NCI-H1105 (cell line): ENCODE data around the gene ARPP21.

ENCODE experiments used
- DNase-seq: peaks from one replicate; lab custom pipeline; 2025; lab: John Stamatoyannopoulos, UW

The ARPP21 gene

DNA sequence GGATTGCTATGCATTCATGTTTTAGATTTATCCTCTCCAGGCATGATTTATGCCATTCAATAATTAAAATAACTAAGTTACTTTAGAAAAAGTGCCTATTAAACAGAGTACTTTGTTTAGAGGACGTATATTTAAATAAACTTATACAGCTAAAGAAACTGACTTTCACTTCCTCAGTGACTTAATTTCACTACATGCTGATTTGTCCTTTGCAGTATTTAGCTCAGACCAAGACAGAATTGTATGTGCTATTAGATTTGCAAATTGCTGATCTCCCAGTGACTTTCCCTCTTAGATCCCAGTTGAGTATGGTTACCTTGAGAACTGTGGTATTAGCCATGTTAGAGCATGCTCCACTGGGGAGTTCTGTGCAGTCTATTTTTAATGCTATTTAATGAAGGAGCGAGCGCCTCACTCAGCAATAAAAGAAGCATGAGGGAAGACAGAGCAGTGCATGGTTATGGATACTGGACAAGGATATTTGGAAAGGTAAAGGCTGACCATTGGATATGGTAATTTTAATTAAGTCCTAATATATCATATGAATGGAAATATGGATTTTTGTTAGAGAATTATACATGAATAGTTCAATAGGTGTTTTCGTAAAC is 2.7 kb downstream of the ARPP21 start:
- no peak for DNase-seq

DNA sequence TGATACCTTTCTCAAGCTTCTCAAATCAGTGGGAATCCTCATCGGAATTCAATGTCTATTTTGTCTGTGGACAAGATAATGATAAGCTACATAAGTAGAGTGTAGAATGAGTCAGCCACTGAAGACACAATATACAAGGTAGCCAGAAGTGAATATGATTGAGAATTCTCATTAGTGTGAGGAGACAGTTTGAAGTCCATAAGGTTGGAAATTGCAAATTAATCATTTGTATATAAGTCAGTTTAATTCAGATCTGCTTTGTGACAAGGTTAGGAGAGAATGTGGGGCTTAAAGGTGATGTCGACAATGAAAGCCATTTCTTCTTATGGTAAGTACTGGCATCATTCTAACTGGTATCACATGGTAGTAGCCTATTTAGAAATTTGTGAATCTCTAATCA is 4.2 kb downstream of the ARPP21 start:
- DNase-seq, result no peak

DNA sequence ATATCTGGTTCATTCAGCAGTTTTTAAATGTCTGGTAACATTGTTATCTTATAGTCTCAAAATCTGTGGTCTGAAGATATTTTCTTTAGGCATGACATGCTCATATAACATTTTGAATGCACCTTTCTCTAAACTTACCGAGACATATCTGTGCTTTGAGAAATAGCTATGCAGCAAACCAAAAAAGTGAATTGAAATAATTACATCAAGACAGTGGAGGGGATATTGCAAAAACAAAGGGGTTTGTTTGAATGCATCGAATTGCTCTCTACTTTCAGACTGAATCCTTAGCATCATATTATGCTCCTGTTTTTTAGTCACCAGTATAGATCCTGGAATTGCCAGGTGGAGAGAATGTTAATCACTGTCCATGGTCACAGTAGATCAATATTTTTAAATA is 5.1 kb downstream of the ARPP21 start:
- no peak for DNase-seq

DNA sequence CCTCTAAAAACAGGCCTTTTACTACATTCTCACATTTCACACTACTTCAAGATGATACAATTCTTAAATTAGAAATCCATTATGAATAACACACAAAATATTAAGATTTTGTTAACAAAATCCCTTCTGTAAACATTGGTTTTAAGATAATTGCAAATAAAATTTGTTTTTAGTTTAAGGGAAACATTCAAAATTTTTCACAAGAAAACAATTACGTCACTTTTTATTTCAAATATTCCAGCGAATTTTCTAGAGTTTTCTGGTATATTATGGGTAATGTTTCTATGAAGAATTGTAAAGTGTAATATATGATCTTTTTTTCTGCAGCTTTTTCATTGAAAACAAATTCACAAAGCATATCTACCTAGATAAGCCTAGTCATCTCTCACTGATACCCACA is 5.9 kb downstream of the ARPP21 start:
- DNase-seq, result no peak

DNA sequence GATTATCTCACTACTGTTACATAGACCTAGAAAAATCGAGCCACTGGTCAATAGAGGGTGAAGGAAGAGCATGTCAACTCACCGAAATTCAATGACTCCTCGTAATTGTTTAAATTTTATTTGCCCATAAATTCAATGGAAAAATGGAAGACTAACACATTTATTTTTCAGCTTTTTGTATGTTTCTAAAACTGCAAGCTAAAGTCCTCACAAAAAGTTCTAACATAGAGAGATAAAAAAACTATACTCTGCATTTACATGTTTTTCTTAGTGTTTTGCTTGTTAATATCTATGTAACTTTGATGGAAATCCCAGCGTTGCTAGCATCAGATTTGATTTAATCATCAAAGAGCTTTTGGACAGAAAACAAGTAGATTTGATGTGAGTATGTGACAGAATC is 6.8 kb downstream of the ARPP21 start:
- no peak for DNase-seq

DNA sequence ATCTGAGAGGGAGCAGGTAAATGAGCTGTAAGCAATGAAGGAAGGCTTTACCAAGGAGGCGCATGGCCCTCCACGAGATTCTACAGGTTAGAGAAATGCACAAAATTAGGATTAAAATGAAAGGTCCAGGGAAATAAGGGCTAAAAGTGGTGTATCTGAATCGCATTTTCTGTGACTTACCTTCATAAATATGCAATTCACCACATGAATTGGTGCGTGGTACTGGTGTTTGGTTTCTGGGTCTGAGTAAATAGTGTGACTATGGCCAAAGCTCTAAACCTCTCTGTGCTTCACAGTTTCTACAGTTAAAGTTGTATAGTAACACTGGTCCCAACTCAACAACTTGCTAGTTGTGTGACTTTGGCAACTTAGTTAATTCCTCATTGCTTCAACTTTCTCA is 8.1 kb downstream of the ARPP21 start:
- no peak for DNase-seq

DNA sequence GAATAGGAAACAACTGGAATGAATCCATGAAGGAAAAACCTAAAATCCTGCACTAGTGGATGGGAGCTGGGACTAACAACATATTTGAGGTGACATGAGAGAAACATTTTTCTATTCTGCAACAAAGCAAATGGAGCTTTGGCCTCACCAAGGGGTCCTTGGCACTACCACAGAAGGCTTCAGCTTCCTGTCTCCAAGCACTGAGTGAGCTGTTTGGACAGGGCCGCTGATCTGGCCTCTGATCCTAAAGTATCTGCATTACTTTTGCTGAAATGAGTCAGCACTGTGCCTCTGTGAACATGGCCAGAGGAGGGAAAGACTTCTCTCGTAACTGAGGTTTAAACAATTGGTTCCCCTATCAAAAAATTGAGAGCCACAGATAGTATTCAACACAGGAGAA is 9.0 kb downstream of the ARPP21 start:
- DNase-seq, result no peak

DNA sequence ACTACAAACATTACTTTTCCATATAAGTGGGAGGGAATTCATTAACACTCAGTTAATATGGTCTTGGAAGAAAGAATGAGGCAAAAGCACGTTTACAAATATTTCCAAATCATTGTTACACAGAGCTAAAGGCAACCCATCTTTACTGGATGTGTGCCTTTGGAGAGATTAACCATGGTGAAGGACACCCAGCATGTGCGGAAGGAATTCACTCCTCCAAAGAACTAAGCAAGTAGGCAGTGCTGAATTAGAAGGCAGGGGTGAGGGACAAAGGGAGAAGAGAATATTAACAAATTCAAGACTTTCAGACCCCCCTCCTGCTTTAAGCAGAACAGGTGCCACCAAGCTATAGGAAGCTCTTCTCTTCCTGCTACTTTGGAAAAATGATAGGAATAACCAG is 10.1 kb downstream of the ARPP21 start:
- no peak for DNase-seq

DNA sequence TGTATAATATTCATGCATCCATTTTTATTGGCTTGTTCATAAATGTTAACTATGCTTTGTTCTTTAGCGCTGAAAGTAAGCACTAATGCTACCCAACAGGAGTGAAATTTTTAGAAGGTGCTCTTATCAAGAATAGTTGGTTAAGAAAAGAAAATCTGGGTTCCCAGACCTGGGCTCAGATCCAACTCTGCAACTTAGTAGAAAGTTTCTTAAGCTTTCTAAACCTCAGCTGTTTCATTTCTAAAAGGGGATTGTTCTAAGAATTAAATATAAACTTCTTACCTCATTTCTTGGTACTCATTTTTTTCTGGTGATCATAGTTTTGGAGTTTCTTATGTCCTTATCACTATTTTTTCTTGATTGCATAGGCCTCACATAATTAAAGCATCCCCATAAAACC is 12.1 kb downstream of the ARPP21 start:
- no peak for DNase-seq

DNA sequence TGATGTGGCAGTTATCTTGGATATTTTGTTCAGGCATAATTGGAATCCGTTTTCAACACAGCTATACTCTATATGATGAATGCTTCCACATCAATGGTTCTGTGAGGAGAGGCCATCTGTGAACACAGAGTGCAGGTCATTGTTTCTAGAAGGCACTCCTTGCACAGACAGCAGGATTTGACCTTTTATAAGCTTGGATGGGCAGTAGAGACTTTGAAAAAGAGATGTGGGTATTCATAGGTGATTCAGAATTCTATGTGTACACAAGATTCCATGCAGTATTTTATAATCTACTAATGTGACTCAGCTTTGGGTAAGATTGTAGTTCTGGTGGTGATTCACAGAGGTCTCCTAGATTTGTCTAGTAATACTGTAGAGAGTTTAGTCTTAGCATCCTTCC is 12.5 kb downstream of the ARPP21 start:
- no peak for DNase-seq

DNA sequence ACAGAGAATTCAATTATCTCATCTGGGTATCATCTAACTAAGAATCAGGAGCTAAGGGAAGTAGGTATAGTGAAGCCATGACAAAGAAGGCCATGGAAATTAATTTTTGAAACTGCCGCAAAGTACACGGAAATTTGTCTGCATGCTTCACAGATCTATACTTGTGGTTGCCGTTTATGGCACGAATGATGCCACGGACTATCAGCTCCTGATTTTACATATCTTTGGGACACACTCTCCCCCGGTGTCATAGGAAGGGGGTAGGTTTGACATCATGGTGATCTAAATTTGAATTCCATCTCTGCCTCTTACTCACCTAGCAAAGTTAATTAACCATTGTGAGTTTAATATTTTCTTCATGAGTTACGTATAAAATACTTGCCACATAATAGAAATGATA is 14.0 kb downstream of the ARPP21 start:
- no peak for DNase-seq

DNA sequence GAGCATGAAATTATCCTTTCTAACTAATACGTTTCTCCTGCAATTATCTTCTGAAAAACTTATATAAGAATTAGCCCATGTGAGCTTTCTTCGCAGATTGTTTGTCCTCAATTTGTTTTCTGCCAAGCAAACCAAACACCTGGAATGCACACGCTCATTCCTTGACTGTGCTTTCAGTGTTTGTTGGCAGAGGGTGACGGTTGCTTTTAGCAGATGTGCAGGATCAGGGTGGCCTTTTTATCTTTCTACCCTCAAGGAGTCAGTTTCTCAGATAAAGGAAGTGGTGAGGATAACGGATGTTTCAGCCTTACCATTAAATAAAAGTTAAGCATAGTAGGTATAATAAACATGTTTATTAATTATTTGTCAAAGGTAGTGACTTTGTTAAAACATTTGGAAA is 15.2 kb downstream of the ARPP21 start:
- no peak for DNase-seq

DNA sequence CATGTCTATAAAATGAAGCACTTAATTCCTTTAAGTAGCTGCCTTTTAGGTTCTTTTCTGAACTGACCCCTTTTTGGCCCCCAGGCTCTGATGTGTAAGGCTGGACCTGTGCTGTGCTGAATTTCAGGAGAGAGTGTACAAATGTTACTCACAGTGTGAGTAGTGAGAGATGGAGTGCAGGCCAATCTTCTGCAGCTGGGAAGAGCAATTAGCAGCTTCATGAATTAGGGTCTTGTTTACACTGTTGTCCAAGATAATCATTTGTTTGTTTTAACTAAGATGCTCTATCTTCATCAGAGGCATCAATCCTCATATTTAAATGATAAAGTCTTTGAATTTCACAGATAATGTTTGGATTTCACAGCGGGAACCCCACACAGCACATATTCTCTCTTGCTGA is 19.4 kb downstream of the ARPP21 start:
- DNase-seq, result peak; percentile 10

DNA sequence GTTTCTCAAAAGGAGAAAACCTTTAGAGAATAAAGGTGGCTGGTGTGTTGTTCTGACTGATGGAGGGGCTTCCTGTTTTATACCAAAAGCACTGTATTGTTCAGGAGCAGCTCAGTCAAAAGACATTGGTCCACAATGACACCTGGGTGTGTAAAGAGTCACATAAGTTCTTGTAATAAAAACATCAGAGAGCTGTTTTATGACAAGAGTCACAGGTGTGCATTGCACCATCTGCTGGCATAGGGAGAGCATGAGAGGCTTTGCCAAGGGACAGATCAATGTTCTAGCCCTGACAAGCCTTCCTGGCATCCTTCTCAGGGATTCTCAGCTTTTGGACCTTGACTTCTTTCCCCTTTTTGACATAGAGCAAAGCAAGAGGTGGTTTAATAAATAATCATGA is 20.4 kb downstream of the ARPP21 start:
- peak; percentile 53 for DNase-seq

DNA sequence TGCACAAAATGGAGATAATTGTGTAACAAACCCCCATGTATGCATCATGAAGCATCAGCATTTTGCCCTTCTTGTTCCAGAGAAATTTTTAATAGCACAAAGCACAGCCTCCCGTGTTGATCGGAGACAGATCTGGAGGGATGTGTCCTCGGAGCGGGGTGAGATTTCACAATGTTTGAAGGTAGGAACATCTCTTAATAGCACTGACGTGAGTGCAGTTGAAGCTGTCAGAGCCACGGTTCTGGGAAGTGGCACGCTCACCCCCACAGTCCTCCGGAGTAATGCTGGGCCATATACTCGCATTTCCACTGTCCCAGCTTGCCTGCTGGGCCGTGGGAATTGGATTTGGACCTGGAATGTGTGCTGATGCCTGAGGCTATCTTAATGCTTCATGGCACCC is 24.1 kb downstream of the ARPP21 start:
- DNase-seq, result no peak

DNA sequence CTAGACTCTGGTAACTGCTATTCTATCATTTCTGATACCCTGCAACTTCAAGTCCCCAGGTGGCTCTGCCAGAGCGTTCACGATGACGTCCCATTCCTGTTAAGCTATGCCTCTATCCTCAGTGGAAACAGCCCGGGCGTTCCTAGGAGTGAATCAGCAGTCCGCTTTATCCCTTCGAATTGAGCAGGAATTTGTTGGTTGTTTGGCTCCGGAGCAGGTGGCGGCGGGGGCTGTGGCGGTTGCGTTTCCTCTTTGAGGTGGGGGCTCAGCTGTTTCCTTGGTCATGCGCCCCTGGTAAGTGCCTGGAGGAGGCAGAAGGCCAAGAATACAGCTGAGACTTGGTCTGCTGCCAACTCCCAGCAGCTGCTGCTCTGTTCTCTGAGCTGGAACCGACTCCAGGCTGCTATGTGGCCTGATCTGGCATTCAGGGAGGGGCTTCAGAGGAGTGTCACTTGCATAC is 25.2 kb downstream of the ARPP21 start:
- peak; percentile 86 for DNase-seq

DNA sequence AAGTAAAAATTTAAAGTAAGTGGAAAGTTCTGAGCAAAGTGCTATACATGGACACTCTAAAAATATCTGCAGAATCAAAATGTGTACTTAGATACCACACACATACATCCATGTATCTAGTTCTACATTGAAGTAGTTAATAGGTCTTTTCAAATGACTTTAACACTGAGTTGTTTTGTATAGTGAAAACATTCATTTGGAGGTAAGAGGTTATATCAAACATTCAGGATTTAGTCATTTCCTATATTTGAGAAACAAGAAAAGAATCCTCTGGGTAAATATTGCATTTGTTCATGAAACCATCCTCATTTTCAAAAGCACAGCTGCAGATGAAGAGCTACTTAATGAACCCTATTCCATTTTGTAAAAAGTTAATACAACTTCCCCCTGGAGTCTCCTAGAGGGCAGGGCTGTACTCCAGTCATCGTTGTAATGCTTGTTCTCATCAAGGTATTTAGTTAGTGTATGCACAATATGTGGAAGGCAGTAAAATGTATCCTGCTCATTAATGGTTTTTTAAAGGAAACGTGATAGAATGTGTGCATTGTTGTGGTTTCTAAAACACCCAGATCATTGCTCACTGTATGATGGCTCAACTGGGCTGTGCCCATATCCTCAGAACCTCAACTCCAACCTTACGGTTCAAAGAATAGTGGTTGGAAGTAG is 26.2 kb downstream of the ARPP21 start:
- no peak for DNase-seq

DNA sequence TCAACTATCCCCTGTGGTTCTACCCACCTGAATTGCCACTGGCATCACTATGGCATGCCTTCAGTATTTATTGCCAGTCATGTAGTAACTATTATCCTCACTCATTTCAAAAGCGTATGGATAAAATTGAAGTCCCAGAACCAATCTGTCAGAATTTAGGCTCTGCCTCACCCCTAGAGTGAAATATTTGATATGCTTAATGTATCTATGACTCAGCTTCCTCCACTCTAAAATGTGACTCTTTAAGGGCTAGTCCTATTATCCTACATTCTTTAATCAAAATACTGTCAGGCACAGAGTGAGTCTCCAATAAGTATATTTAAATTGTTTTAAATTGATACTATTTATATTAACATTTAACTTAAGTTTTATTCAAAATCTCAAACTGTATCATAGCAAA is 27.6 kb downstream of the ARPP21 start:
- no peak for DNase-seq

DNA sequence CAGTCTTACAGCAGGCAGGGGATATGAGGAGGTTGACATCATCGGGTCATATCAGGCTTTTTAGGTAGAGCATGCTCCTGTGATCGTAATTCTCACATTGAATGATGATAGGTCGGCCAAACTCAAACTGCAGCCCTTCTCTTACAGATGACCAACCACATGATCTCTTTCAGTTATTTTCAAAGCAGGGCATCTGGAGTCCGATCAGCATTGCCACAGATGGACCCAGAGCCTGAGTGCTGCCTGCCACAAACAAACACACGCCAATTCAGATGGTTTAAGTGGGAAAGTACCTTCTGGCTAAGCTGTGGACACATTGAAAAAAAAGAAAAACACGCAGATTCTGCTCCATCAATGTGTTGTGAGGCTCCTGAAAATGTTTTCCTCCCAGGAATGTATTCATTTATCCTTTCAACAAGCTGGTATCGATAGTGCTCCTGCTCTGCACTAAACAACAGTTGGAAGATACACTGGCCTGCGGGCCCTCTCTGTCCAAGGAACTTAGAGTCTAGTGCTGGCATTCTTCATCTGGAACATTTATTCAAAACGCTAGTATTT is 31.2 kb downstream of the ARPP21 start:
- DNase-seq, result no peak

DNA sequence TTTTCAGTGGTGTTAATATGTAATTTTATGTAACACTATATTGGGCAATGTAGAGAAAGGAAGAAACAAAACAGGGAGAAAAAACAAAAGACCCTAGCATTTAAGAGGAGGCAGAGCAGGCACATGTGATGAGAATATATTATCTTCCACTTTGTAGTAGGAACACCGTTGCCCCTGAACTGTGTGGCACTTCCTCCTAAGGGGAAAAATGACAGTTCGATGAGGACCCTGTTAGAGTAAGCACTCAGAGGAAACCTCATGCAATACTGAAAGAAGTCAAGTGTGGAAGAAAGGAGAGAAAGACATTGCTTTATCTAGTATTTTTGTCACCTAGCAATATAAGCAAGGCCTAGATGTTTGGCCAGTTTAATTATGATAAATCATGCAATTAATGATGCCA is 32.2 kb downstream of the ARPP21 start:
- no peak for DNase-seq

DNA sequence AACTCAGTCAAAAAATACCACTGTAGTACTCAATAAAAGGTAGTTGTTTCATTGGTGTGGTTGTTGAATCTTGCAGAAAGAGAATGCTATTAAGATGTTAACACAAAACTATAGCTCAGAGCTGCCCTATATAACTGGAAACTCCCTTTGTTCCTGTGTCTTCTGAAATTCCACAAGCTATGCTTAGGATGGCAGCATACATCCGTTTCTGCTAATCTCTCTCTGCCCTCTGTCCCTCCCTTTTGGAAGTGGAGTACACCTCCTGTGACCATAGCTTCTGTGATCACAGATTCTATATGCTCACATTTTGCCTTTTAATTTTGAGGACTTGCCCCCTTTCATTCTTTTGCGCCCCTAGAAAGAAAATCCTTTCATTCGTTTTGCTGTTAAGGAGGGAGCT is 33.7 kb downstream of the ARPP21 start:
- no peak for DNase-seq

DNA sequence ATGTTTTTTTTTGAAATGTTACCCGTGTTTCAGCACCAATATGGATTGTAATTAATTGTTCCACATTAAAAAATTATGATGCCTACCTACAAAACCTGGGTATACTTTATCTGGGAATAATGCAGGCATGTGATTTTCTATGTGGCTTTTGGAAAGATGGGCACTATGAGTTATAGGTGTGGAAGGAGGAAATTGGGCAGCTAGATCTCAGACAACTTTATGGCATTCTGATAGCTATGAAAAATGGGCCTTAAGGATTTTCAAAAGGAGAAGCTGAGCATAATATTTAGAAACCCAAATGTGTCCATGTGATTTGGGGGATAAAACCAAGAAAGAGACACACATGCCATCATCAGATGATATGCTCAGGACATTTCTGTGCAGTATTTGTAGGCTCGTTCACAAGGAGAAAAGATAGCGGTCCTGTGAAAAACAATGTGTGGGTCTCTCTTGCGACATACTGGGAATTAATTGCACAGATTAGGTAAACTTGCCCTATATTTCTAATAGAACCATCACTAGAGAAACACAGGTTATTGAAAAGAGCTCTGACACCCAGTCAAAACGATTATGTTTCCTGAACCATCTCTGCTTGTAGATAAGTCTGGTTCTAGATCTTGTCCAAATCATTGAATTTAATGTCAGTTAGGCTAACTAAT is 35.3 kb downstream of the ARPP21 start:
- no peak for DNase-seq

DNA sequence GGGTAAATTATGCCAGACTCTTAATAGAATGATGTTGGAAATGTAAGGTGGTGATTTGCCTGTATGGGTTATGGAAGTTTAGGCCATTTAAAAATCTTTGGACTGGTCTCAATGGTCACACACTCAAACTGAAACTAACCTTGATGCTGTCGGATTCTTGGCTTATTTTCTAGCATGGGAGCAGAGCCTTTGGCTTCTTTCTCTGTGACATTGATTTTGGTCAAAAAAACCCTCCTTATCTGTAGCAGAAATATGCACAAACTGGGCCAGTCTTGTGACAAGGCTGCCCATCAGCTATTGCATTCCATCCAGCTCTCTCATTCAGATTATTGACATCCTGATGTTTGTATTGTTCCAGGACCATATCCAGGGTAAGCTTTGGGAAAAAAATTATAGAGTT is 35.9 kb downstream of the ARPP21 start:
- DNase-seq, result no peak
